ENCODE measurements around the gene SOWAHD.

GRCh38 chrX:119760026-119760877 is 1.9 kb downstream of the SOWAHD start:
- TF ChIP-seq CTCF (IDR thresholded peaks at IDR 0.05) (no peak), POLR2A (IDR thresholded peaks at IDR 0.05) (no peak)
